Measurements from ENCODE around the gene HMX1.

The HMX1 gene

GRCh38 chr4:8840816-8841455, 30.7 kb downstream of the HMX1 start:
- DNase-seq (ENCODE audit: low spot score), result no peak

GRCh38 chr4:8840006-8840793, 31.4 kb downstream of the HMX1 start:
- no peak for DNase-seq (ENCODE audit: low spot score)

- no peak for DNase-seq (ENCODE audit: low spot score)
These were observed 32.6 kb downstream of the HMX1 start for GRCh38 chr4:8838961-8839431.

GRCh38 chr4:8838296-8838960, 33.2 kb downstream of the HMX1 start:
- no peak for DNase-seq (ENCODE audit: low spot score)

- DNase-seq (ENCODE audit: low spot score), result no peak
These were observed 34.3 kb downstream of the HMX1 start for GRCh38 chr4:8837181-8837841.

- DNase-seq (ENCODE audit: low spot score), result no peak
These were observed 34.9 kb downstream of the HMX1 start for GRCh38 chr4:8836664-8837171.

GRCh38 chr4:8835521-8836365, 35.9 kb downstream of the HMX1 start:
- DNase-seq (ENCODE audit: low spot score), result no peak

GRCh38 chr4:8834681-8835220, 36.9 kb downstream of the HMX1 start:
- DNase-seq (ENCODE audit: low spot score), result no peak

GRCh38 chr4:8832113-8832915, 39.3 kb downstream of the HMX1 start:
- no peak for DNase-seq (ENCODE audit: low spot score)

- no peak for DNase-seq (ENCODE audit: low spot score)
These were observed 40.2 kb downstream of the HMX1 start for GRCh38 chr4:8831221-8832112.

GRCh38 chr4:8830611-8831200, 40.9 kb downstream of the HMX1 start:
- no peak for DNase-seq (ENCODE audit: low spot score)

- DNase-seq (ENCODE audit: low spot score), result no peak
These were observed 41.6 kb downstream of the HMX1 start for GRCh38 chr4:8830056-8830455.

- DNase-seq (ENCODE audit: low spot score), result no peak
These were observed 42.1 kb downstream of the HMX1 start for GRCh38 chr4:8829584-8829983.

- no peak for DNase-seq (ENCODE audit: low spot score)
These were observed 42.8 kb downstream of the HMX1 start for GRCh38 chr4:8828869-8829268.

- no peak for DNase-seq (ENCODE audit: low spot score)
These were observed 50.3 kb downstream of the HMX1 start for GRCh38 chr4:8821151-8821950.

GRCh38 chr4:8820178-8821102, 51.2 kb downstream of the HMX1 start:
- no peak for DNase-seq (ENCODE audit: low spot score)
